ENCODE results near the gene GJB3.

The GJB3 gene

DNA sequence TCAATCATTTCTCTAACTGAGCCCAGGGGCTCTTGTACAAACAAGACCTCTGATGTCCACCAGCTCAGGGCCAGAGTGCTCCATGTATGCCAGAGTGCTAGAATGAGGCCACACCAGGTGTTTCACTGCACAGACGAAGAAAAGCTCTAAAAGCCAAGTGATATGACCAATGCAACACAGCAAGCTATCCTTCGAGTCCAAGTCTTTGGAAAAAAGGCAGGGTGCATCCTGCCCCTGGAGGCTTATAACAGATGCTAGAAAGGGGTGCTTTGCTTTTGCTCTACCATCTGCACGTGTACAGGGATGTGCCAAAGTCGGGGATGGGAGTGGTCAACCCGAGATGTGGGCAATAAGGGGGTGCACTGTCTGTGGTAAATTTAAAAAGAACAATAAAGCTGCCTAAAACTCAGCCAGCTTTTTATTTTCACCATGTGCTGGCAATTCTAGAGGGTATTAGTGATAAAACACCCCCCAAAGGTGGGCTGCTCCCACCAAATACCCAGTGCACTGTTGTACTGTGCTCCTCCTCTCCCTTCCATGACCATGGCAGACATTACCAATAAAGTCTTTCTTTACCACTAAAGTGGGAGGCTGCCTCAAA, 46.4 kb downstream of the GJB3 start:
- FAIRE-seq: no peak

- FAIRE-seq: no peak
These were observed 47.6 kb downstream of the GJB3 start for GRCh38 chr1:34828611-34829010.

GRCh38 chr1:34829250-34829649, 48.2 kb downstream of the GJB3 start:
- FAIRE-seq: no peak

GRCh38 chr1:34831721-34832246, 50.8 kb downstream of the GJB3 start:
- FAIRE-seq: no peak

- FAIRE-seq: no peak
These were observed 52.7 kb downstream of the GJB3 start for GRCh38 chr1:34833711-34834110.
